MCF 10A (cell line): ENCODE data around the gene ADPRH. TPM values are rescaled to one million over a fixed set of nuclear protein-coding genes. Genes with fewer than 3 reads are reported as not detected.

Experiments
- BruUV-seq: library from RNA; stranded (reverse); fragments of 400-500 nt; replicated peaks from 2 replicates; lab custom pipeline; 2021; lab: Mats Ljungman, UMichigan
- CTCF ChIA-PET: fragments of 300-600 bp; sonication (Branson Sonifier 250); formaldehyde crosslinking; extraction: SDS; loops from one replicate; lab custom pipeline; 2021; ENCODE audit warnings: antibody characterized with exemption, inconsistent platforms; lab: Yijun Ruan, JAX
- POLR2A ChIA-PET: fragments of 300-600, 350-650 bp; sonication (Branson Sonifier 250); formaldehyde crosslinking; extraction: SDS; loops from one replicate; lab custom pipeline; 2020; ENCODE audit warnings: antibody characterized with exemption, inconsistent platforms; lab: Yijun Ruan, JAX
- DNase-seq: peaks from one replicate; pipeline ENCODE4 v3.0.0-alpha.2; 2018; ENCODE audit not compliant: unreplicated experiment
- H3K27ac Mint-ChIP-seq: one replicate; pipeline ENCODE4 v1.8.0; 2022; ENCODE audit warnings: mild to moderate bottlenecking, low read depth, mixed read lengths; ENCODE audit not compliant: unreplicated experiment
- H3K27me3 Mint-ChIP-seq: one replicate; pipeline ENCODE4 v1.8.0; 2022; ENCODE audit warnings: mixed read lengths; ENCODE audit not compliant: insufficient read depth, unreplicated experiment
- H3K36me3 Mint-ChIP-seq: one replicate; pipeline ENCODE4 v1.8.0; 2022; ENCODE audit warnings: mild to moderate bottlenecking, moderate library complexity, mixed read lengths; ENCODE audit not compliant: insufficient read depth, unreplicated experiment
- H3K4me1 Mint-ChIP-seq: one replicate; pipeline ENCODE4 v1.8.0; 2022; ENCODE audit warnings: mixed read lengths; ENCODE audit not compliant: insufficient read depth, unreplicated experiment
- H3K4me3 Mint-ChIP-seq: one replicate; pipeline ENCODE4 v1.8.0; 2022; ENCODE audit warnings: mild to moderate bottlenecking, moderate library complexity, mixed read lengths; ENCODE audit not compliant: unreplicated experiment
- H3K9me3 Mint-ChIP-seq: one replicate; pipeline ENCODE4 v1.8.0; 2022; ENCODE audit warnings: mixed read lengths; ENCODE audit not compliant: unreplicated experiment
- intact Hi-C: fragments of 100-400 bp; cut with micrococcal nuclease; formaldehyde crosslinking; loops from 2 replicates; pipeline ENCODE4 v1.14.1; 2022
- total RNA-seq: library from RNA; stranded (reverse); gene quantifications from 2 replicates; pipeline ENCODE4 v1.2.3, GENCODE V29; 2022
- TF ChIP-seq, protein P1 (sequence below): fragments of 200-600 bp; IDR thresholded peaks from one replicate; pipeline ENCODE4 v1.8.0; 2022; ENCODE audit warnings: antibody characterized with exemption, mild to moderate bottlenecking; ENCODE audit not compliant: unreplicated experiment

The ADPRH gene
- total RNA-seq, 1 experiment from 2014 or later: not detected

DNA sequence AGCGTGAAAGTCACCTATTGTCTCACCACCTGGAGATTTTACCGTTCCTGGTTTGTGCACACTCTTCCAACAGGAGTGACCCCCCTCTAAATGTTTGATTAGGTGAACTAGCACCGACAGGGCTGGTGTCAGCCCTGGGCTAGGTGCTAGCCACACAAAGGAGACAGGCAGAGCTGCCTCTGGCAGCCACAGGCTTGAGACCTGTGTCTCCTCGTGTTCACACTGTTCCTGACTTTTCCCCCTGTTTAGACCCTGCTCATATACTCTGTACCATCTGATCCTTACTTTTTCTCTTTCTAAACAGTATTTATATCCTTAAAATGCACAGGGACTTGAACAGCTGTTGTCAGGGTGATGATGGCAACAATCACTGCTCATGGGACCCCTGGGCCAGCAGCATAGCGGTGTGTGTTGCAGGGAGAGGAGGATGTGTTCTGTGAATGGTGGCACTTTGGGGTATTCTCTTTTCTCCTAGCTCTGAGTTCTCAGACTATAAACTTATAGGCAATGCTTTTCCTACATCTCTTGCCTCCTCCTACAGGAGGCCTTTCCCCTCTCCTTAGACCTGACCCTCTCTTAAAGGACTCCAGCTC lies 25.4 kb upstream of the ADPRH start:
- no peak for DNase-seq
- CTCF ChIA-PET: interaction anchor here (0.6 kb wide), 1 partner anchor 30 kb away, joined by 3 read pairs; no protein-coding TSS in a partner anchor
- POLR2A ChIA-PET: no interaction called here
- Mint-ChIP-seq H3K9me3 (no peaks in the 10 kb centered on the region), H3K36me3 (no peaks in the 10 kb centered on the region), H3K4me3 (no peak overlapping the region), H3K27me3 (no peaks in the 10 kb centered on the region), H3K4me1 (no peaks in the 10 kb centered on the region), H3K27ac (no peak overlapping the region)
- no TSS peak for BruUV-seq
- TF ChIP-seq, protein P1, sequence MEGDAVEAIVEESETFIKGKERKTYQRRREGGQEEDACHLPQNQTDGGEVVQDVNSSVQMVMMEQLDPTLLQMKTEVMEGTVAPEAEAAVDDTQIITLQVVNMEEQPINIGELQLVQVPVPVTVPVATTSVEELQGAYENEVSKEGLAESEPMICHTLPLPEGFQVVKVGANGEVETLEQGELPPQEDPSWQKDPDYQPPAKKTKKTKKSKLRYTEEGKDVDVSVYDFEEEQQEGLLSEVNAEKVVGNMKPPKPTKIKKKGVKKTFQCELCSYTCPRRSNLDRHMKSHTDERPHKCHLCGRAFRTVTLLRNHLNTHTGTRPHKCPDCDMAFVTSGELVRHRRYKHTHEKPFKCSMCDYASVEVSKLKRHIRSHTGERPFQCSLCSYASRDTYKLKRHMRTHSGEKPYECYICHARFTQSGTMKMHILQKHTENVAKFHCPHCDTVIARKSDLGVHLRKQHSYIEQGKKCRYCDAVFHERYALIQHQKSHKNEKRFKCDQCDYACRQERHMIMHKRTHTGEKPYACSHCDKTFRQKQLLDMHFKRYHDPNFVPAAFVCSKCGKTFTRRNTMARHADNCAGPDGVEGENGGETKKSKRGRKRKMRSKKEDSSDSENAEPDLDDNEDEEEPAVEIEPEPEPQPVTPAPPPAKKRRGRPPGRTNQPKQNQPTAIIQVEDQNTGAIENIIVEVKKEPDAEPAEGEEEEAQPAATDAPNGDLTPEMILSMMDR: no peak
- intact Hi-C loops: no loop called here

DNA sequence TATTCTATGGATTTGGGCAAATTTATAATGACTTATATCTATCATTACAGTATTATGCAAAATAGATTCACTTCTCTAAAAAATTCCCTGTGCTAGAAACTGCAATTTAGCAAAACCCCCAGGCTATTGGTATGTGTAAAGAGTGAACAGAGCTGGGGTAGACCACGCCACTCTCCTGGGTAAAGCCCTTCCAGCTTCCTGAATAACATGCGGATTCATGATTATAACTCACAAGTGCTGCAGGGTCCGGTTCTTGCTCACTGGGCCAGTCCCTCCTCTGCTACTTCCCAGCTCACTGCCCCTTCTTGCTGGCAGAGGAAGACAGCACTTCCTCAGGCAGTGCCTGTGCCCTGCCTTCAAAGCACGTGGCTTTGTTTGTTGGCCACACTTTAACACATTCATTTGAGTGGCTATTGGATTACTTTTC lies 24.0 kb upstream of the ADPRH start:
- TF ChIP-seq, protein P1: no peak
- intact Hi-C loops: no loop called here
- no peaks in the 10 kb centered on the region for H3K4me1 Mint-ChIP-seq
- ChIA-PET CTCF (interaction anchor here (1.0 kb wide), 1 partner anchor 31 kb away, joined by 3 read pairs; no protein-coding TSS in a partner anchor), POLR2A (no interaction called here)
- no peaks in the 10 kb centered on the region for H3K9me3 Mint-ChIP-seq
- no TSS peak for BruUV-seq
- no peaks in the 10 kb centered on the region for H3K36me3 Mint-ChIP-seq
- DNase-seq: no peak
- no peak overlapping the region for H3K27ac Mint-ChIP-seq
- H3K27me3 Mint-ChIP-seq: no peaks in the 10 kb centered on the region
- H3K4me3 Mint-ChIP-seq: no peak overlapping the region

DNA sequence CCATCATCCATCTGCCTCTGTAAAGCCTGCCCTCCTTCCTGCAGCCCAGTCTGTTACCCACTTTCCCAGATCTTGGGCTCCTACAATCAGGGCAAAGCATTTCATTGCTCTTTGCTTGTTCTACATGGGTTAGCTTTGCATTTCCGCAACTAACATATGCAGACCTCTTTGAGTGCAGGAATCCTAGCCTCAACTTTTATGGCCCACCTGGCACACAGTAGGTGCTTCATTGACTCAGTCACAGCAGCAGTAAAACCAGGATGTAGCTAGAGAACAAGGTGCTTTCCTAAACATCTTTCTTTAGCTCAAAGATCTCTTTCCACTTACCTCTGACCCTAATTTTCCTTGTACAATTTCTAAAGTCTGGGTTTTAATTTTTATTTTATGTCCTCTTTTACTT lies 23.4 kb upstream of the ADPRH start:
- TF ChIP-seq, protein P1: no peak
- Mint-ChIP-seq H3K9me3 (no peaks in the 10 kb centered on the region), H3K27me3 (no peaks in the 10 kb centered on the region), H3K4me3 (no peak overlapping the region), H3K4me1 (no peaks in the 10 kb centered on the region), H3K27ac (no peak overlapping the region), H3K36me3 (no peaks in the 10 kb centered on the region)
- BruUV-seq: no TSS peak
- DNase-seq: no peak
- intact Hi-C loops: no loop called here
- ChIA-PET POLR2A (no interaction called here), CTCF (interaction anchor here (1.0 kb wide), 1 partner anchor 31 kb away, joined by 3 read pairs; no protein-coding TSS in a partner anchor)

DNA sequence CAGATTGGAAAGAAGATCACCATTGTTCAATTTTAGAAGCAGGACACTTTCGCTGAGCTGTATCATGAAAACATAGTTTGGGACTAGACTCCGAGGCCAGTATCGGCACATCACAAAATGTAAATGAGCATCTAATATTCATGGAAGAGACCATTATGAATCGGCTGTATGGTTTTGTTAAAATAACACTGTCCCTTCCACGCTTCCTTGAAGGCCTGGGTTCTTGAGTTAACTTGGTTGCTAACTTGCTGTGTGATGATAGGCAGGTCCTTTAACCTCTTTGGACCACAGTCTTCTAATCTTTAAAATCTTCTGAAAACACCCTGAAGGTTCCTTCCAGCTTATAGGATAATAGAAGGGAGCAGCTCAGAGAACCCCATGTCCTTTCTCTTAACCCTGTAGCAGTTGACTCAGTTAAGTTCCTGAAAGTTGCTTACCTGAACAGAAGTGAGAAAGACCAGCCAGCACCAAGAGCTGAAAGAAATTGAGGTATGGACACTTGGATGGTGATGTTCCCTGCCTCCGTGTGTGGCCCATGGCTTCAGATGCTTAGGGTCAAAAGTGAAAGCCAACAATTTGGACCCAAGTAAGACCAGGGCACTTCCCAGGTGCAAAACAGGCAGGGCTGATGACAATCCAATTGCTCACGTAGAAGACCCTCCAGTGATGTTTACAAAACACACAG lies 22.0 kb upstream of the ADPRH start:
- H3K36me3 Mint-ChIP-seq: no peaks in the 10 kb centered on the region
- no peaks in the 10 kb centered on the region for H3K27me3 Mint-ChIP-seq
- no TSS peak for BruUV-seq
- POLR2A ChIA-PET: no interaction called here
- no peaks in the 10 kb centered on the region for H3K9me3 Mint-ChIP-seq
- TF ChIP-seq, protein P1: no peak
- intact Hi-C loops: no loop called here
- H3K4me1 Mint-ChIP-seq: no peaks in the 10 kb centered on the region
- no peak overlapping the region for H3K27ac Mint-ChIP-seq
- CTCF ChIA-PET: interaction anchor here (0.6 kb wide), 1 partner anchor 1631 kb away, joined by 4 read pairs; no protein-coding TSS in a partner anchor
- no peak overlapping the region for H3K4me3 Mint-ChIP-seq
- no peak for DNase-seq
